Fibroblast of skin of right quadriceps (primary cell): ENCODE data around the gene IDH3G.
A peak's percentile ranks its signal among the peaks of the same experiment; 100 is the strongest.
"Not testable (repeated sequence)": the region's sequence is repeated elsewhere in the genome, so short reads cannot be mapped to it uniquely, and the experiment has no call there.

Experiments
- DNase-seq: peaks from one replicate; pipeline ENCODE4 v3.0.0-alpha.2; 2013

Gene IDH3G

DNA sequence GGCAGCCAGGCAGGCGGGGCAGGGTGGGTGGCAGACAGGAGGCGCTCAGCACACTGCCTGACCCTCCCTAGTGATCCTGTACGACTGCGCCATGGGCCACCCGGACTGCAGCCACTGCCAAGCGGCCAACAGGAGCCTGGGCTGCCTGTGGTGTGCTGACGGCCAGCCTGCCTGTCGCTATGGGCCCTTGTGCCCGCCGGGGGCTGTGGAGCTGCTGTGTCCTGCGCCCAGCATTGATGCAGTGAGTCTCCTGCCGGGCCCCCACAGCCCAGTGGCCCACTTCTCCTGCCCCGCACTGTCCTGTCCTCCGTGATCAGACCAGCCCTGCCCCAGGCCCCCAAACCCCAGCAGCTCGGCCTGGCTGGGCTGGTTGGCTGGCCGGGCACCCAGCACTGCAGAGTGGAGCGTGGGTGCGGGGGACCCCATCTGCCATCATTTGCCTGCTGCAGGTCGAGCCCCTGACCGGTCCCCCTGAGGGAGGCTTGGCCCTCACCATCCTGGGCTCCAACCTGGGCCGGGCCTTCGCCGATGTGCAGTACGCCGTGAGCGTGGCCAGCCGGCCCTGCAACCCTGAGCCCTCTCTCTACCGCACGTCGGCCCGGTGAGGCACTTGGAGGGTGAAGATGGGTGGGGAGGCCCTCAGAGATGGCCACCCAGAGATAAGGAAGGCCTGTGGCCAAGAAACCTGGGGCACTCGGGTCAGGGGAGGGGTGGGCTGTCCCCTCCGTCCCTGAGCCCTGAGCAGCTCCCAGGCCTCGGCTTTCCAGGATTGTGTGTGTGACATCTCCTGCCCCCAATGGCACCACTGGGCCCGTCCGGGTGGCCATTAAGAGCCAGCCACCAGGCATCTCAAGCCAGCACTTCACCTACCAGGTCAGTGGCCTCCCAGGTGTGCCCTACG, 22.5 kb downstream of the IDH3G start:
- DNase-seq: no peak

DNA sequence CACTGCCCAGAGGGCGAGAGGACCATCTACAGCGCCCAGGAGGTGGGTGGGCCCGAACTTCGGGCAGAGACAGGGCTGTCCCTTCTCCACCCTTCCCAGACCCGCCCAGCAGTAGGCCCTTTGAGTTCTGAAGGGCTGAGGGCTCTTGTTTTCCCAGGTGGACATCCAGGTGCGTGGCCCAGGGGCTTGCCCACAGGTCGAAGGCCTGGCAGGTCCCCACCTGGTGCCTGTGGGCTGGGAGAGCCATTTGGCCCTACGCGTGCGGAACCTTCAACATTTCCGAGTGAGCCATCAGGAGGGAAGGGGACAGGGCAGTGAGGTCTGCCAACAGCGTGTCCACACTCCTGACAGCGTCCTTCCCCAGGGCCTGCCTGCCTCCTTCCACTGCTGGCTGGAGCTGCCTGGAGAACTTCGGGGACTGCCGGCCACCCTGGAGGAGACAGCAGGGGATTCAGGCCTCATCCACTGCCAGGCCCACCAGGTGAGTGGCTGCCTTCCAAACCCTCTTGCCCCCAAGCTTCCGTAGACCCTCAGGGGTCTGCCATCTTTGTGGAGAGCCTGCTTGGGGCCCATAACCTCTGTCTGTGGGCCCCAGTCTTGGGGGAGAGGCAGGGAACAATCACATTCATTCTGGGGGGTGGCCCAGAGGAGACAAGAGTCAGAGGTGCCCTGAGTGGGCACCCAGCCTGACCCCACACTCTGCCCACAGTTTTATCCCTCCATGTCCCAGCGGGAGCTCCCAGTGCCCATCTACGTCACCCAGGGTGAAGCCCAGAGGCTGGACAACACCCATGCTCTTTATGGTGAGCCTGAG, 23.4 kb downstream of the IDH3G start:
- DNase-seq: no peak

DNA sequence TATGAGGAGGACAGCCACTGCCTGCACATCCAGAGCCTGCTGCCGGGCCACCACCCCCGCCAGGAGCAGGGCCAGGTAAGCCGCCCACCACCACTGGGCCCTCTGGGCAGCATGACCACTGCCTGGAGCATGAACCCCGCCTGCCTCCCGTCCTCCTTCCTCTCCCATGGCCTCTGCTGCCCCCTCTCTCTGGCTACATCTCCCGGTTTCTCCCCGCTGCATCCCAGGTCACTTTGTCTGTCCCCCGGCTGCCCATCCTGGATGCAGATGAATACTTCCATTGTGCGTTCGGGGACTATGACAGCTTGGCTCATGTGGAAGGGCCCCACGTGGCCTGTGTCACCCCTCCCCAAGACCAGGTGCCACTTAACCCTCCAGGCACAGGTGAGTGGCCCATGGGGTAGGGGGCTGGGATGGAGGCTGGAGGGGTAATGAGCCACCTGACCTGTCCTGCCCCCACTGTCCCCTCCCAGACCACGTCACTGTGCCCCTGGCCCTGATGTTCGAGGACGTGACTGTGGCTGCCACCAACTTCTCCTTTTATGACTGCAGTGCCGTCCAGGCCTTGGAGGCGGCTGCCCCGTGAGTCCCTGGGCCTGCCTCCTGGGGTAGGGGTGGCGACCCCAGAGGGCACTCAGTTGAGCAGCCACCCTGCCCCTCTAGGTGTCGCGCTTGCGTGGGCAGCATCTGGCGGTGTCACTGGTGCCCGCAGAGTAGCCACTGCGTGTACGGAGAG, 24.1 kb downstream of the IDH3G start:
- no peak for DNase-seq

DNA sequence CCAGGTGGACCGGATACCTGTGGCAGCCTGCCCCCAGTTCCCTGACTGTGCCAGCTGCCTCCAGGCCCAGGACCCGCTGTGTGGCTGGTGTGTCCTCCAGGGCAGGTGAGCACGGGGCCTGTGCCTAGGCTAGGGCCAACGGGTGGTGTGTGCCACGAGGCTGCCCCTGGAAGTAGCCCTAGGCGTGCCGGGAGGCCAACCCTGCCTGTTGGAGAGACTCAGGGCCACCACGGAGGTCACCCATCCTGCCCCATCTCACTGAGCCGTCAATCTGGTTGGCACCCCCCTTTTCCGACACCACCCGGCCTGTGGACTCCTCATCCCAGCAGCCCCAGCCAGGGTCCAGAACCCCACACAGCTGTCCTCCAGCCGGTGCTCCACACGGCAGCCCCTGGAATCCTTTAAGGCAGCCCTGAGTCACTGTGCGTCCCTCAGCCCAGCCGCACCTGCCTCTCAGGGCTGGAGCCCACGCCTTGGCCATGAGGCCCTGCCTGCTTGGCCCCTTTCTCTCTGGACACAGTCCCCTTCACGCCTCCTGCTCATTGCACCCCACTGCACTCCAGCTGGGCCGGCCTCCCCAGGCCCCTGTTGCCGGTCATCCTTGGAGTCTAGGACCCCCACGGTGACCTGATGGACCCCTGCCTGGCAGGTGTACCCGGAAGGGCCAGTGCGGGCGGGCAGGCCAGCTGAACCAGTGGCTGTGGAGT, 24.9 kb downstream of the IDH3G start:
- DNase-seq: no peak

DNA sequence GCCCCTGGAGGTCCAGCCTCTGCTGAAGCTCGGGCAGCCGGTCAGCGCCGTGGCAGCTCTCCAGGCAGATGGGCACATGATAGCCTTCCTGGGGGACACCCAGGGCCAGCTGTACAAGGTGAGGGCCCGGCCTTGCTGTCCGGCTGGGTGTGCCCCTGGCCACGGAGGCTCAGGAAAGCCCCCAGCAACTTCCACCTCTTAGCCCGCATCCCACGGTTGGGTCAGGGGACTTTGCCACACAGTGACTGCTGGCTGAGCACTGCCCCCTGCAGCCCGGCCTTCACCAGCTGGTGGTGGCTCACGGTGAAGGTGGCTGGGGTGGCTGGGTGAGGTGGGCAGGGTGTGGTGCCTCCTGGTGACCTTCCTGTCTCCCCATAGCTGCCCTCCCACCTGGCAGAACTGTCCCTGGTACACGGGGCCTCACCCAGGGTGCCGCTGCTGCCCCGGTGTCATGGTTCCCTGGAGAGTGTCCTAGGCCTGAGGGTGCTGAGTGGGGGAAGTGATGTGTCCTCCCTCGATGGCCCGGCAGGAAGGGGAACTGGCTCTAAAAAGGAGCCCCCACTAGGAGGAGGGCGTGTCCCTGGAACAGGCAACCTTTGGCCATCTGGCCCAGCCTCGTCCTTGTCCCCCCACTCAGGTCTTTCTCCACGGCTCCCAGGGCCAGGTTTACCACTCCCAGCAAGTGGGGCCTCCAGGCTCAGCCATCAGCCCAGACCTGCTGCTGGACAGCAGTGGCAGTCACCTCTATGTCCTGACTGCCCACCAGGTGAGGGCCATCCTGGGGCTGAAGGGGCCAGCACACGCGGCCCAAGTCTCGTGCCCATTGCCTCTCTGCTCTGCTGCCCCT, 25.6 kb downstream of the IDH3G start:
- DNase-seq: no peak

- DNase-seq: no peak
Measured at GRCh38 chrX:153767674-153768055, 26.5 kb downstream of the IDH3G start.

DNA sequence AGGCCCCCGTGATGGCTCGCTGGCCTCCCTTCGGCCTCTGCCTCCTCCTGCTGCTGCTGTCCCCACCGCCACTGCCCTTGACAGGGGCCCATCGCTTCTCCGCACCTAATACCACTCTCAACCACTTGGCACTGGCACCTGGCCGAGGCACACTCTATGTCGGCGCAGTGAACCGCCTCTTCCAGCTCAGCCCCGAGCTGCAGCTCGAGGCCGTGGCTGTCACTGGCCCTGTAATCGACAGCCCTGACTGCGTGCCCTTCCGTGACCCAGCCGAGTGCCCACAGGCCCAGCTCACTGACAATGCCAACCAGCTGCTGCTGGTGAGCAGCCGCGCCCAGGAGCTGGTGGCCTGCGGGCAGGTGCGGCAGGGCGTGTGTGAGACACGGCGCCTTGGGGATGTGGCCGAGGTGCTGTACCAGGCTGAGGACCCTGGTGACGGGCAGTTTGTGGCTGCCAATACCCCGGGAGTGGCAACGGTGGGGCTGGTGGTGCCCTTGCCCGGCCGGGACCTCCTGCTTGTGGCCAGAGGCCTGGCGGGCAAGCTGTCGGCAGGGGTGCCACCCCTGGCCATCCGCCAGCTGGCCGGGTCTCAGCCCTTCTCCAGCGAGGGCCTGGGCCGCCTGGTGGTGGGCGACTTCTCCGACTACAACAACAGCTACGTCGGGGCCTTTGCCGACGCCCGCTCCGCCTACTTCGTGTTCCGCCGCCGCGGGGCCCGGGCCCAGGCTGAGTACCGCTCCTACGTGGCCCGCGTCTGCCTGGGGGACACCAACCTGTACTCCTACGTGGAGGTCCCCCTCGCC, 27.1 kb downstream of the IDH3G start:
- DNase-seq: no peak

DNA sequence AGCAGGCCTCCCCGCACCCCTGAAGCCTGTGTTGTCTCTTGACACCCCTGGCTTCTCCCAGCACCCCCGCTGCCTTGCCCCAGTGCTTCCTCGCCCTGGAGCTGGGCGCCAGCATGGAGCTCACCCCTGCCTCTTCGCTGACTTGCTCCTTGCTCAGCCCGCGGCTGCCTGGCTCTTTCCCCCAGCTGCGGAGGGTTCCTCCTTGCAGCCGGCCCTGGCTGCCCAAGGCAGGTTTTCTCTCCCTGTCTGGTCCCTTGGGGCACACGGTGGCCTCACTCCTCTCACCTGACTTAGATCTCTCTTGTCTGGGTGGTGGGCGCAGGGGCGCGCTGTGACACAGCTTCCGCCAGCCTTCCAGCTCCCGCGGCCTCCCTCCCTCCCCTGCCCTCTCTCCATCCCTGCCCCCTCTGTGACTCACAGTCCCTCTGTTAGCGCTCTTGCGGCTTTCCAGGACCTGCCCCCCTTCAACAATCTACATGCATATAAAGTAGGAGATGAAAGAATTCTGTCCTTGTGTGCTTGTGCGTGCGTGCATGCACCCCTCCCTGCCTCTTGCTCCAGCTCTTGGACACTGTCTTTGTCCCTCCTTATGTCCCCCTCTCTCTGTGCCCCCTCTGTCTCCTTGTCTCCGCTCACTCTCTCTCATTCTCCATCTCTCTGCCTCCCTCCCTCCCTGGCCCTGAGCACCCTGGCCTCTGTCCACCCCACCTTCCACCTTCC, 27.9 kb downstream of the IDH3G start:
- peak; percentile 79 for DNase-seq

GRCh38 chrX:153765138-153766079, 28.8 kb downstream of the IDH3G start:
- no peak for DNase-seq

DNA sequence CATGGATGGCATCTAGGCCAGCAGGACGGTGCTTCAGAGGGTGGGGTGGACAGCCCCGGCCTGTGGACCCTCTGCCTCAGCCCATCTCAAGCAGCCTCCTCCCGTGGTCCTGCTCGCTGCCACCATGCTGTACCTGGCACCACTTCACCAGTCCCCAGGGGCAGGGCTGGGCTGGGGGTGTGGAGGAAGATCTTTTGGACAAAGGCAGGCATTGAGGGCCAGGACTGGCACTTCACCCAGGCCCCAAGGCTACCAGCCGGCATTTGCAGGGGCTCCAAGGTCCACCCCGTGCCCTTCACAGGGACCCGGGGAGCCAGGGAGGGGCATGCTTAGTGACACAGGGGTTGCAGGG, 29.4 kb downstream of the IDH3G start:
- no peak for DNase-seq

DNA sequence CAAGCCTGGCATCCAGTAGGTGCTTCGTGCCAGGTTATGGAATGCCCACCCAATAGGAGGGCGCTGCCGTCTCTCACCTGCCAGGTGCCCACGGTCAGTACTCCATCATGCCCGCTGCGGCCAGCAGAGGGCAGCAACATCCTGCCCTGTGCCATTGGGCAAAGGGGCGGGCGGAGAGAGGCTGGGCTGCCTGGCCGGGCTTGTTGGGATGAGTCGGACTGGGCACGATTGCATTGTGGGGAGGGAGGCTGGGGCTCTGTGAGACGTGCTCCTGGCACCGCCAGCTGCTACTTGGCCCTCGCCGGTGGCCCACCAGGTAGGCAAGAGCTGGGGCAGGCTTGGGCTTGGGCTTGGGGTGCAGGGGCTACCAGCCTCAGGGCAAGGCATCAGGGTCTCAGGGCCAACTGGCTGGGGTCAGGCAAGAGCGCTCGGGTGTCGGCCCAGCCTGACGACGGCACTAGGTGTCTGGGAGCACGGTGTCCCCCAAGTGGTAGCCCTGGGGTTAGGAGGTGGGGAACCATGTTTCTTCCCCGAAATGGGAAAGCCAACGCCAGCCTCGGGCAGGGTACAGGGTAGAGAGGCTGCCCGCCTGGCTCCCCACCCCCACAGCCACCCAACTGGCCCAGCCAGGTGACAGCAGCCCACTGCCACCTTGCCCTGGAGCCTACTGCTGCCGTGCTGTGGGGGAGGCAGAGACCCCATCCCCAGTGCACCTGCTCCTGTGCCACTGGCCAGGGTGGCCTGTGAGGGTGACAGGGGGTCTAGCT, 30.0 kb downstream of the IDH3G start, which contains the start of gene PLXNB3:
Gene PLXNB3 (plus strand): TSS at position 261 of the 767 bp plus-strand sequence. CDS start 1,287 bp downstream, outside the sequence.
- peak; percentile 60 for DNase-seq

DNA sequence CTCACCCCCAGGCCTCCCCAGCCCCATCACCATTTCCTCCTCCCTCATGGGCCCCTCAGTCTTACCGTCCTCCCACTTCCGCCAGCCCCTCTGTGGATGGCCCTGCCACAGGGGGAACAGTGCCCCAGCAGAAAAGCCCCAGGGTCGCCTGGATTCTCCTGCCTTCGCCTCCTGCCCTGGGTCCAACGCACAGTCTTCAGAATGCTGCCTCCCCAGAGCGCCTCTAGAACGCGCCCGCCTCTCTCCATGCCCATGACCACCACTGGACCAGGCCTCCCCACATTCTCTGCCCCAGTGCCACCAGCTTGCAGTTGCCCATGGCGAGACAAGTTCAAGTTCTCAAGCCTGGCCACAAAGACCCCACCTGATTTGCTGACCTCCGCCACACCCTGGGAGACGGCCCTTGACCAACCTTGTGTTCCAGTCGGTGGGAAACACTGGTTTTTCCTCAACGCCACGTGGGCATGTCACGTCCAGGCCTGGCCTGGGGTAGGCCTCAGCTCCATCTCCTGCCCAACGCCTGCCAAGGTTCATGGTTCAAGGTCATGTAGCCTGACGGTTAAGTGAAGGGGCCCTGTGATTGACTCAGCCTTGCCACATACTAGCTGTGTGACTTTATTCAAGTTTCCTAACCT, 30.8 kb downstream of the IDH3G start:
- no peak for DNase-seq

DNA sequence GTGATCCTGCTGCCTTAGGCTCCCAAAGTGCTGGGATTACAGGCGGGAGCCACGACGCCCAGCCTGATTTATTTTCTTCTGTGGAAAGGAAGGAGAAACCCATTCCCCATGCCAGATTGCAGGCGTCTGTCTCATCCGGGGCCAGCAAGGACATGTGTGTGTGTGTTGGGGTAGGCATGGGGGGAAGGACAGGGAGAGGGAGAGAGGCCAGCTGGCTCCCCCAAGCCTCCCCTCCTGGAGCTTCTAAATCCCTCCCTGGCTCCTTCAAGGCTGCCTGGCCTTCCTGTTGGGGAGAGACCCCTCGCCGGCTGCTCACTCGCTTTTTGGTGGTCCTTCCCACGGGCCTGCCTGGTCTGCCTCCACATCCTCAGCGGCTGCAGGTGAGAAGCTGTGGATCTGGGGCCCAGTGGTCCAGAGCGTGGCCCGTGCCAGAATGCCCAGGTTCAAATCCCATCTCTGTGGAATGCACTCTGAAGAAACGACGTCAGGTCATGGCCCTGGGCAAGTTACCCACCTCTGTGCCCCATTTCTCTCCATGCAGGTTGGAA, 31.5 kb downstream of the IDH3G start:
- DNase-seq: no peak

DNA sequence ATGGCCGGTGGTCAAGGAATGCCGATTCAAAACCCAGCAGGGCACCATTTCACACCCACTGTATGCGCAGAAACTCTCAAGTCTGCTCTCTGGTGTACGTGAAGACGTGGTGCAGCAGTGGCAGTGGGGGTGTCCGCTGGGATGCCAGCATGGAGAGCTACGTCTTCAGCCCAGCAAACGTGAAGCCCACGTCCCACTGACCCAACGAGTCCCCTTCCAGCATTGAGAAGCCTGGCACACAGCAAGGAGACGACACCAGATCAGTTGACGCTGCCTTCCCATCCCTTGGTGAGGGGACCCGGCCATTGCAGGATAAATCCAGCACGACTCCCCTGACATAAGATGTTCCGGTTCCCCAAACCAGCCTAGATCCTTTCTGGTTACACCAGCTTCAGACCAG, 32.3 kb downstream of the IDH3G start:
- DNase-seq: no peak

GRCh38 chrX:153755136-153755535, 39.0 kb downstream of the IDH3G start:
- no peak for DNase-seq

DNA sequence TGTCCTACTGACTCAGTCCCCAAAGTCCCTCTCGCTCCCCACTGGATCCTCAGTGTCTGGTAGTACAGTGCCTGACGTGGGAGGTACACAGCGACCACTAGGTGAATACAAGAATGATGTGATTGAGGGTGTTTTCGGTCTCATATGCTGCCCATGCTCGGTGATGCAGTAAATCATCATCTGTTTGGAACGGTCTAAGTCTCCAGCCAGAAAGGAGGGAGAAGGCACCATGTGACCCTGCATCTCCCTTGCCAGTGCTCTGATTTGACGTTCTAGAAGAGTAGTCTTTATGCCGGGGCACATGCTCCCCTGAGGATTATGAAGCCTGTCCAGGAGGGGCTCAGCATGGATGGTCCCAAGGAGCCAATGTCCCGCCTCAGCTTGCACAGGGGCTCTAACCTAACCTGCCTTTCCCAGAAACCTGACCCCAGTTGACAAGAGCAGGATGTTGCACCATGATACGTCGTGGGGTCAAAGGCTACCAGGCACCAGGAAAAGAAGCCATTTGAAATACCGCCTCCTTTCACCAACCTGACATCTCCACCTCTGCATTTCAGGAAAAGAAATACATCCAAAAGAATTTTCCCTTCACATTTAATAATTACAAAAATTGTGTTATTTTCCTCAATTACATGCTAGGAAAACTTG, 43.9 kb downstream of the IDH3G start:
- DNase-seq: no peak

DNA sequence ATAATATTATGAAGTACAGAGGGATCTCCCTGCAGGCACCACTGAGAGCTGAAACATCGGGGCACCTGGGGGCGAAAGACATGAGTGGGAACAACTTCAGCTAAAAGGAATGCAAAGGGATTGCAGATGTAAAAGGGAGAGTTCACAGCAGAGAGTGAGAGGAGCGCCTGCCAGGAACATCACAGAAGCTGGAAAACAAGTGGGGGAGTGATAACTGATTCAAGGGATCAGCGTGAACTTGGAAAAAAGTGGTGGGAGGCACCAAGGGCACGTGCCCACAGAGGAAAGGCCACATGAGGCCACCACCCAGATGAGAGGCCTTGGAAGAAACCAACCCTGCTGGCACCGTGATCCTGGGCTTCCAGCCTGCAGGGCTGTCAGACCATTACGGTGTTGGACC, 45.2 kb downstream of the IDH3G start:
- not testable (repeated sequence) for DNase-seq
